IMR-90 (cell line): ENCODE measurements around the gene ECI2. TPM values are rescaled to one million over a fixed set of nuclear protein-coding genes. Genes with fewer than 3 reads are reported as not detected.
"Not testable (repeated sequence)": the region's sequence is repeated elsewhere in the genome, so short reads cannot be mapped to it uniquely, and the experiment has no call there.

Experiments
- ATAC-seq: fragments of 200-7000 bp; cut with Tn5 transposase; 2 replicates; pipeline ENCODE4 v1.9.1; 2020; ENCODE audit warnings: low read depth, mild to moderate bottlenecking, moderate library complexity
- BruUV-seq: library from RNA; stranded (reverse); fragments of 400-500 nt; replicated peaks from 2 replicates; lab custom pipeline; 2021; lab: Mats Ljungman, UMichigan
- CTCF ChIA-PET: fragments of 300-600 bp; formaldehyde crosslinking; extraction: SDS; loops from one replicate; lab custom pipeline; 2021; ENCODE audit warnings: antibody characterized with exemption; lab: Yijun Ruan, JAX
- POLR2A ChIA-PET: fragments of 300-600 bp; sonication (Branson Sonifier 250); formaldehyde crosslinking; loops from one replicate; lab custom pipeline; 2022; ENCODE audit warnings: antibody characterized with exemption; ENCODE audit not compliant: unreplicated experiment; lab: Charles Lee
- DNase-seq: peaks from one replicate; pipeline ENCODE4 v3.0.0; 2013
- H2AFZ ChIP-seq: replicated peaks from 2 replicates; pipeline ENCODE3; 2013; ENCODE audit warnings: low read length, mild to moderate bottlenecking; ENCODE audit not compliant: poor library complexity
- H2AK5ac ChIP-seq: 2 replicates; pipeline ENCODE4 v1.6.1; 2013; ENCODE audit warnings: low read depth, low read length, inconsistent platforms
- H2AK9ac ChIP-seq: replicated peaks from 2 replicates; pipeline ENCODE3; 2013; ENCODE audit warnings: mild to moderate bottlenecking, low read depth, low read length, moderate library complexity; ENCODE audit not compliant: poor library complexity
- H2BK120ac ChIP-seq: 2 replicates; pipeline ENCODE4 v1.6.1; 2013; ENCODE audit warnings: low read depth, low read length, inconsistent platforms
- H2BK15ac ChIP-seq: 3 replicates; pipeline ENCODE4 v1.6.1; 2013; ENCODE audit warnings: low read depth, low read length, inconsistent platforms
- H2BK20ac ChIP-seq: 2 replicates; pipeline ENCODE4 v1.6.1; 2013; ENCODE audit warnings: low read depth, mild to moderate bottlenecking, inconsistent platforms, low read length, moderate library complexity
- H2BK5ac ChIP-seq: 2 replicates; pipeline ENCODE4 v1.6.1; 2013; ENCODE audit warnings: mild to moderate bottlenecking, low read depth, low read length, inconsistent platforms; ENCODE audit not compliant: poor library complexity, severe bottlenecking
- H3K14ac ChIP-seq: replicated peaks from 2 replicates; pipeline ENCODE4 v1.6.1; 2013; ENCODE audit warnings: low read depth, low read length, inconsistent platforms
- H3K18ac ChIP-seq: 2 replicates; pipeline ENCODE4 v1.6.1; 2013; ENCODE audit warnings: low read depth, low read length, control low read depth
- H3K23ac ChIP-seq: 2 replicates; pipeline ENCODE4 v1.6.1; 2013; ENCODE audit warnings: low read depth, low read length, inconsistent platforms
- H3K27ac ChIP-seq: 2 replicates; pipeline ENCODE4 v1.5.1; 2013; ENCODE audit warnings: mild to moderate bottlenecking, control low read depth, low read length; ENCODE audit not compliant: insufficient read depth
- H3K27me3 ChIP-seq: 2 replicates; pipeline ENCODE4 v1.6.1; 2013; ENCODE audit warnings: low read length; ENCODE audit not compliant: control insufficient read depth, insufficient read depth
- H3K36me3 ChIP-seq: 2 replicates; pipeline ENCODE4 v1.6.1; 2013; ENCODE audit warnings: low read length, mixed read lengths; ENCODE audit not compliant: control insufficient read depth, insufficient read depth
- H3K4ac ChIP-seq: 2 replicates; pipeline ENCODE4 v1.6.1; 2013; ENCODE audit warnings: low read depth, low read length, inconsistent platforms
- H3K4me1 ChIP-seq: 2 replicates; pipeline ENCODE4 v1.6.1; 2013; ENCODE audit warnings: low read length, mixed read lengths; ENCODE audit not compliant: control insufficient read depth, insufficient read depth
- H3K4me2 ChIP-seq: 2 replicates; pipeline ENCODE4 v1.6.1; 2013; ENCODE audit warnings: low read depth, mild to moderate bottlenecking, control low read depth, low read length, moderate library complexity
- H3K4me3 ChIP-seq: 2 replicates; pipeline ENCODE4 v1.5.1; 2013; ENCODE audit warnings: low read depth, mild to moderate bottlenecking, control low read depth, low read length, moderate library complexity; ENCODE audit not compliant: insufficient read depth
- H3K56ac ChIP-seq: 2 replicates; pipeline ENCODE4 v1.6.1; 2013; ENCODE audit warnings: low read length, inconsistent platforms; ENCODE audit not compliant: insufficient read depth; ENCODE audit errors: extremely low read depth
- H3K79me1 ChIP-seq, 2 experiments: 2 replicates each; pipeline ENCODE4 v1.6.1; 2013; ENCODE audit warnings: low read length in 2 of 2, inconsistent platforms in 1 of 2, low read depth in 1 of 2
- H3K9ac ChIP-seq: 2 replicates; pipeline ENCODE4 v1.6.1; 2013; ENCODE audit warnings: low read depth, low read length, control low read depth
- H3K9me1 ChIP-seq: 2 replicates; pipeline ENCODE4 v1.6.1; 2013; ENCODE audit warnings: low read length, inconsistent platforms; ENCODE audit not compliant: insufficient read depth
- H3K9me3 ChIP-seq: 2 replicates; pipeline ENCODE4 v1.6.1; 2013; ENCODE audit warnings: low read length; ENCODE audit not compliant: control insufficient read depth, insufficient read depth
- H4K20me1 ChIP-seq: 2 replicates; pipeline ENCODE4 v1.6.1; 2013; ENCODE audit warnings: low read length, inconsistent platforms; ENCODE audit not compliant: insufficient read depth
- H4K5ac ChIP-seq: 2 replicates; pipeline ENCODE4 v1.6.1; 2013; ENCODE audit warnings: mild to moderate bottlenecking, low read depth, low read length, control low read depth
- H4K8ac ChIP-seq, 2 experiments: 2 replicates each; pipeline ENCODE4 v1.6.1; 2013; ENCODE audit warnings: low read depth in 2 of 2, low read length in 2 of 2, control low read depth in 1 of 2, inconsistent platforms in 1 of 2
- H4K91ac ChIP-seq: 2 replicates; pipeline ENCODE4 v1.6.1; 2013; ENCODE audit warnings: low read depth, low read length, inconsistent platforms; ENCODE audit not compliant: insufficient read depth
- WGBS, 2 experiments: methylation state at CpG; one replicate each; pipeline versions ENCODE4 v1.1.5 to v1.1.7; 2013; ENCODE audit warnings: missing lambda C conversion rate in 2 of 2; ENCODE audit not compliant: insufficient read length in 1 of 2; ENCODE audit errors: extremely low coverage in 2 of 2; 5-methylcytosine and 5-hydroxymethylcytosine counted together
- dilution Hi-C: fragments of 300-500 bp; cut with HindIII; formaldehyde crosslinking; loops from one replicate; pipeline ENCODE4 v1.14.3; 2018; ENCODE audit warnings: low sequenced_read_pairs; ENCODE audit not compliant: unreplicated experiment
- in situ Hi-C: fragments of 300-500 bp; cut with MboI; formaldehyde crosslinking; loops from 3 replicates; pipeline ENCODE4 v1.14.3; 2019; ENCODE audit warnings: low sequenced_read_pairs, inconsistent platforms, mixed read lengths
- intact Hi-C: fragments of 100-400 bp; cut with micrococcal nuclease; formaldehyde crosslinking; loops from 2 replicates; pipeline ENCODE4 v1.10.0; 2022
- polyA plus RNA-seq, 3 experiments: library from polyadenylated mRNA; depleted of rRNA; stranded (reverse); fragments of >200 nt; gene quantifications; 2 replicates each; pipeline ENCODE4 v1.2.3, GENCODE V29; 2012; ENCODE audit warnings: low replicate concordance in 1 of 3
- total RNA-seq: library from RNA; depleted of rRNA; stranded (reverse); fragments of >200 nt; gene quantifications from 2 replicates; pipeline ENCODE4 v1.2.3, GENCODE V29; 2012

Gene ECI2
- total and polyA plus RNA-seq, 2 of the 4 experiments (the other 2 are of a cell fraction): 64.1 to 152 TPM

DNA sequence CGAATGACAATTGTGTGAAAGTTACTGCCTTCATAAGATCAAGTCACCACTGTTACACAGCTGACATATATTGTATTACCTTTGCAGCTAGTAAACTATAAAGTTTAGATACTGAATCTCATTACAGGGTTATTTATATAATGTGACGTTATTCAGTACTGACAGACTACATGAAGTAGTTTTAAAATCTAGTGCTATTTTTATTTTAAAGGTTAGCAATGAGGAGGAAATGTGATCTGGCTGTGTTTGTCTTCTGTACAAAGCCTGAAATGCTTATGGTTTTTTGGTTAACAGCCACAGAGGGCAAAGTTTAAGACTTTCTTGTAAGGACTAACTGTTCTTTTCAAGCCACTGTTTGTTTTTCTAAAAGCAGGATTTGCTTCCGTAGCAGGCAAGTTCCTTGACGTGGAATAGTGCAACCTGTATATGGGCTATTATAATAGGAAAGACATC lies 26.0 kb downstream of the ECI2 start:
- H3K79me1 ChIP-seq, dilution Hi-C loops, H3K9me3 ChIP-seq, H3K9me1 ChIP-seq, H3K18ac ChIP-seq, H2BK120ac ChIP-seq, H3K4ac ChIP-seq, CTCF ChIA-PET, H2BK15ac ChIP-seq, H2BK20ac ChIP-seq, POLR2A ChIA-PET, H3K56ac ChIP-seq, H4K20me1 ChIP-seq, H3K23ac ChIP-seq, H2AK5ac ChIP-seq, BruUV-seq, H2AK9ac ChIP-seq, H3K36me3 ChIP-seq, in situ Hi-C loops, H2BK5ac ChIP-seq, H3K4me1 ChIP-seq, H4K91ac ChIP-seq, H4K8ac ChIP-seq, H3K4me3 ChIP-seq, H3K9ac ChIP-seq, H3K27ac ChIP-seq, H2AFZ ChIP-seq, H3K14ac ChIP-seq, H4K5ac ChIP-seq: not testable (repeated sequence)
- WGBS, 2 experiments: no CpG with 5 or more reads among the region's 4 CpGs
- H3K27me3 ChIP-seq: peaks cover 15% of the 10 kb centered on the region
- DNase-seq (peak; percentile 91), ATAC-seq (peak; percentile 74)
- intact Hi-C loops: loop anchor here (5.0 kb wide), 1 partner anchor 42 kb away; no protein-coding TSS in a partner anchor
- H3K4me2 ChIP-seq: peak overlapping the region; percentile 69; the same call in 1 of the 2 replicates
